ENCODE measurements around the gene UNC93B1.

- TF ChIP-seq EZH2 (IDR thresholded peaks at IDR 0.05; ENCODE audit: borderline replicate concordance, low read depth, low read length, poor library complexity, severe bottlenecking), result no peak
- no peak for TF ChIP-seq CTCF (conservative IDR thresholded peaks at IDR 0.05; ENCODE audit: low read depth, low read length)
These were observed 7.4 kb upstream of the UNC93B1 start for GRCh38 chr11:68011051-68011943.
